ENCODE measurements around the gene ANKFN1. TPM values are rescaled to one million over a fixed set of nuclear protein-coding genes. Genes with fewer than 3 reads are reported as not detected.

ANKFN1 gene
- total RNA-seq, 6 experiments from 2014 or later = 0.07 to 0.81 (median 0.45) TPM

DNA sequence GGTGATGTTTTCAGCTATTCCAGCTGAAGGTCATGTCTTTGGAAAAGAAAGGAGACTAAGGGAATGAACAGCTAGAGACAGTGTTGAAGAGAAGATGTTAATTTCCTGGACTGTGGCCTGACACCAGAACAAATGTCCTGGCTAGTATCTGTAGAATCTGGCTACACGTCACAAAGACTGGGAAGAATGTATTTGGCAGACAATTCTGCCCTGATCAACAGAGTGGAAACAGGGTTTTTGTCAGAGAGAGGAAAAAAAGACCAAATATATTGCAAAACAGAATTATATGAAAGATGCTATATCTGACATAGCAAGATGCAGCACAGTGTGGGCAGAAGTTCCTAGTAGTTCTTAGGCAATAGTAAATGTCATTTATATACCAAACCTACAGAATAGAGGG is 17.0 kb upstream of the ANKFN1 start:
- Mint-ChIP-seq H3K36me3 (ENCODE audit: low read depth) (0 out of 2 replicates have a peak, but pooled peaks cover 3% of the 10 kb centered on the region), H3K4me3 (no peak overlapping the region), H3K9me3 (no peaks in the 10 kb centered on the region), H3K27ac (no peak overlapping the region), H3K27me3 (ENCODE audit: insufficient read depth) (no peaks in the 10 kb centered on the region), H3K4me1 (ENCODE audit: low read depth) (peaks cover 39% of the 10 kb centered on the region)
- no peak for DNase-seq
- TF ChIP-seq, protein P1, sequence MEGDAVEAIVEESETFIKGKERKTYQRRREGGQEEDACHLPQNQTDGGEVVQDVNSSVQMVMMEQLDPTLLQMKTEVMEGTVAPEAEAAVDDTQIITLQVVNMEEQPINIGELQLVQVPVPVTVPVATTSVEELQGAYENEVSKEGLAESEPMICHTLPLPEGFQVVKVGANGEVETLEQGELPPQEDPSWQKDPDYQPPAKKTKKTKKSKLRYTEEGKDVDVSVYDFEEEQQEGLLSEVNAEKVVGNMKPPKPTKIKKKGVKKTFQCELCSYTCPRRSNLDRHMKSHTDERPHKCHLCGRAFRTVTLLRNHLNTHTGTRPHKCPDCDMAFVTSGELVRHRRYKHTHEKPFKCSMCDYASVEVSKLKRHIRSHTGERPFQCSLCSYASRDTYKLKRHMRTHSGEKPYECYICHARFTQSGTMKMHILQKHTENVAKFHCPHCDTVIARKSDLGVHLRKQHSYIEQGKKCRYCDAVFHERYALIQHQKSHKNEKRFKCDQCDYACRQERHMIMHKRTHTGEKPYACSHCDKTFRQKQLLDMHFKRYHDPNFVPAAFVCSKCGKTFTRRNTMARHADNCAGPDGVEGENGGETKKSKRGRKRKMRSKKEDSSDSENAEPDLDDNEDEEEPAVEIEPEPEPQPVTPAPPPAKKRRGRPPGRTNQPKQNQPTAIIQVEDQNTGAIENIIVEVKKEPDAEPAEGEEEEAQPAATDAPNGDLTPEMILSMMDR (IDR thresholded peaks at IDR 0.05) = no peak

DNA sequence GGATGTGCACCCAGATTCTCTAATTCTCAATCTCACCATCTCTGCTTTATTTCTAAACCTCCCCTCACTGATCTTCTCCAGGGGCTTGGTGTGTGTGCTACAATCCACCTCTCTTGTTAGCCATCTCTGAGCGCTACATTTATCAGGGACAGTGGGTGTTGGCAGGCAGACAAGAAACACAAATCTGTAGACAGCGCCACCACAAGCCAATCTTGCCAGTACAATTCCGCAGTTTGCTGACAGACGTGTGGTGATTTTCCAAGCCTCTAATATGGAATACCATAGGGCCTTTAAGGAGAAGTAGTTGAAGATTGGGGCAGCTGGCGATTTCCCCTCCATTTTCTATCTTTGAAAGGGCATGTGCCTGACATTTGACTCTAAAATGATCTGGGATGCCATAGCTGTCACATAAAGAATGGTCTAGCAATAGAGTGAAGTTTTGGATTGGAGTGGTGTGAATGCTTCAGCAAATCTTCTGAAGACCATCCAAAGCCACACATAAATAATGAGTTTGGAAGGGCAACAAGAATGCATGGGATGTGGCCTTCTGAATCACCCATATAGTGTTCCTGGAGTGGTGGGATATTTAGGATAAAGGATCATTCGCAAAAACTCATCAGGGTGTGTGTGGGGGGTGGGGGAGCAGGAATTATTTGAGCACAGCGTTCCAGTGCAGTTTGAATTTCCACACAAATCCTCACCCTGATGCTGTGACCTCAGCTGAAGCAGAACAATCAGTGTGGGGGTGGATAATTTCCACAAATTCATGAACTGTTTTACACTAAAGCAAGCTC is 12.0 kb upstream of the ANKFN1 start:
- peak; percentile 13 for DNase-seq
- Mint-ChIP-seq H3K27me3 (ENCODE audit: insufficient read depth) (peaks cover 2% of the 10 kb centered on the region; the same call in 1 of the 2 replicates), H3K4me3 (no peak overlapping the region; the same call in 1 of the 2 replicates), H3K9me3 (no peaks in the 10 kb centered on the region), H3K36me3 (ENCODE audit: low read depth) (0 out of 2 replicates have a peak, but pooled peaks cover 3% of the 10 kb centered on the region), H3K4me1 (ENCODE audit: low read depth) (peaks cover 57% of the 10 kb centered on the region), H3K27ac (peak overlapping the region; percentile 68)
- TF ChIP-seq, protein P1 (IDR thresholded peaks at IDR 0.05) = 0 out of 2 replicates have a peak, but pooled peaks have one; percentile 16

DNA sequence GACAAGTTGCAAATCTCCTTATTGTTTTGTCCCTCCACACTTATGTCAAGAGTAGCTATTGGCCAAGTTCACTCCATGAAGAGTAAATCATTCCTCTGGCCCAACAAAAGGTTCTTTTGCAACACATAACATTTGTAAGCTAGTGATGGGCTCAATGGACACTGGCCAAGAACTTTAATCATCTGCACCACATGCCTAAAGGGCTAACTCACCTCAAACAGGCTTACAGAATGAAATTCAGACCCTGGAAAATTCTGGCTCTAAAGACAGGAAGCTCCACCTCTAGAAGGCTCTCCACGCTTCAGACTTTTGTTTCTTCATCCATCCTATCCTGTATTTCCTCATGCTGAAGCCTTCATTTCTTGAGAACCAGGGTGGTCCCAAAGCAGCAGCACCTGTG is 10.9 kb upstream of the ANKFN1 start:
- Mint-ChIP-seq H3K27me3 (ENCODE audit: insufficient read depth) (peaks cover 2% of the 10 kb centered on the region; the same call in 1 of the 2 replicates), H3K9me3 (no peaks in the 10 kb centered on the region), H3K36me3 (ENCODE audit: low read depth) (peaks cover 7% of the 10 kb centered on the region; the same call in 1 of the 2 replicates), H3K4me1 (ENCODE audit: low read depth) (peaks cover 60% of the 10 kb centered on the region), H3K4me3 (peak overlapping the region; percentile 51), H3K27ac (peak overlapping the region; percentile 83)
- peak; percentile 96 for DNase-seq
- TF ChIP-seq, protein P1 (IDR thresholded peaks at IDR 0.05) = no peak

DNA sequence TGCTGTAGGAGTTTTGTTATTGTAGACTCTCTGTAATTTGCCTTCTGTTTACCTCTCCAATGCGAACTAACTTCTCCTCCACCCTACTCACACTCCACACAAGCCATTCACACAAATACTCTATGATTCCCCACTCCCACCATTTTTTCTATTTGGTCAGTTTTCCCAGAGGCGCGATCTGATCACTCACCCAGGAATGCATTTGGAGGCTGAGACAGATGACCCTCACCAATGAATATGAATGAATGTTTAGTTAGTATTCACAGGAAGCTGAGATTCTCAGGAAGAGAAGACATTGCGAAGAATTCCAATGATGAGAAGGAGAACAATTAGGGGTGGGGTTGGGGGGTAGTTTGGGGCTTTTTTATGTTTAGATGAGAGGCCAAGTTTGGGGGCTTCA is 10.5 kb upstream of the ANKFN1 start:
- no peak for DNase-seq
- peaks cover 2% of the 10 kb centered on the region; the same call in 1 of the 2 replicates for H3K27me3 Mint-ChIP-seq (ENCODE audit: insufficient read depth)
- H3K27ac Mint-ChIP-seq = peak overlapping the region; percentile 83
- no peaks in the 10 kb centered on the region for H3K9me3 Mint-ChIP-seq
- TF ChIP-seq, protein P1 (IDR thresholded peaks at IDR 0.05) = no peak
- peaks cover 60% of the 10 kb centered on the region for H3K4me1 Mint-ChIP-seq (ENCODE audit: low read depth)
- peak overlapping the region; percentile 51 for H3K4me3 Mint-ChIP-seq
- peaks cover 7% of the 10 kb centered on the region; the same call in 1 of the 2 replicates for H3K36me3 Mint-ChIP-seq (ENCODE audit: low read depth)

DNA sequence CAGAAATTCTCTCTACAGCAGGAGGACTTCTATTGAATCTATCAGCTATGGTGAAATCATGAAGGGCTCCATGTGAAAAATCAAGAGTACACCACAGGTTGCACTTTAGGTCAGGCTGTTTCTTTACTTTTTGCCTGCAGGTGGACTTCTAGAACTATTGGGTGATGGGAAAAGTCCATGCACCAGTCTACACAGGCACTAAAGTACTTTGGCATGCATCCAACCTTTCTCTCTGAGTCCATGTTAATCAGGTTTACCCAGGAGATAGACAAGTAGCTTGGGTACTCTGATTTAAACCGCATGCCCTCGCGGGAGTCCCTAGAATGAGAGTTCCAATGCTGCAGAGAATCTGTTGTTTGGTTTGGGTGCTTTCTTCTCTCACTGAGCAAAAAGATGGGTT is 9.1 kb upstream of the ANKFN1 start:
- Mint-ChIP-seq H3K27ac (no peak overlapping the region), H3K4me1 (ENCODE audit: low read depth) (peaks cover 68% of the 10 kb centered on the region), H3K27me3 (ENCODE audit: insufficient read depth) (peaks cover 2% of the 10 kb centered on the region; the same call in 1 of the 2 replicates), H3K9me3 (no peaks in the 10 kb centered on the region), H3K4me3 (no peak overlapping the region), H3K36me3 (ENCODE audit: low read depth) (peaks cover 4% of the 10 kb centered on the region; the same call in 1 of the 2 replicates)
- TF ChIP-seq, protein P1 (IDR thresholded peaks at IDR 0.05) = no peak
- DNase-seq = no peak

Measured in HFFc6 (cell line).